ENCODE data around the gene ATP6AP1. TPM values are rescaled to one million over a fixed set of nuclear protein-coding genes. Genes with fewer than 3 reads are reported as not detected.

Gene ATP6AP1
- total and polyA plus RNA-seq, 2 of the 13 experiments (the other 11 are each of a cell fraction or from before 2014, with no cell fraction given), result 56.7 to 110 TPM

- TF ChIP-seq ZNF691 (CRISPR knock-in tag; IDR thresholded peaks at IDR 0.05; ENCODE audit: borderline replicate concordance, low read depth), result no peak
- no peak for TF ChIP-seq NR2C2 (CRISPR knock-in tag; IDR thresholded peaks at IDR 0.05; ENCODE audit: borderline replicate concordance)
Measured at GRCh38 chrX:154470434-154470833, 42.0 kb downstream of the ATP6AP1 start (continued).

- no peak for ATAC-seq
- Histone ChIP-seq H2AFZ (ENCODE audit: low read length) (no peak overlapping the region), H3K4me2 (ENCODE audit: low read depth, low read length) (no peak overlapping the region), H3K36me3 (replicated peaks in 1 of 2; ENCODE audit: control insufficient read depth in 1 of 2, insufficient read depth in 2 of 2, low read length in 2 of 2) (peaks cover 5 to 6% of the 10 kb centered on the region in 2 experiments; a peak in 1 of 5 replicates), H3K9ac (ENCODE audit: insufficient read depth, low read depth, low read length) (no peak overlapping the region), H3K27me3 (ENCODE audit: control insufficient read depth in 1 of 2, insufficient read depth in 2 of 2, low read length in 2 of 2) (no peaks in the 10 kb centered on the region), H4K20me1 (ENCODE audit: insufficient read depth, low read length) (no peaks in the 10 kb centered on the region), H3K9me3 (ENCODE audit: low read length) (no peaks in the 10 kb centered on the region), H3K4me3 (replicated peaks in 1 of 3; ENCODE audit: insufficient read depth in 1 of 3, low read depth in 2 of 3, low read length in 3 of 3) (no peak overlapping the region), H3K4me1 (ENCODE audit: insufficient read depth, low read length) (peaks cover 12% of the 10 kb centered on the region; the same call in 1 of the 2 replicates), H3K79me2 (ENCODE audit: insufficient read depth, low read length) (no peaks in the 10 kb centered on the region), H3K27ac (ENCODE audit: extremely low read length, insufficient read depth, low read length) (no peak overlapping the region)
- no peak for FAIRE-seq
- ChIA-PET POLR2A (no interaction called here), CTCF (ENCODE audit: low intra/inter-chr PET ratio, low total read pairs) (no interaction called here)
- BruUV-seq (replicated peaks), result no TSS peak
- intact Hi-C loops (cut with micrococcal nuclease; ENCODE audit: unreplicated experiment), result no loop called here
- no peak for DNase-seq (ENCODE audit: low spot score)
- in situ Hi-C loops (cut with HindIII; ENCODE audit: extremely low pct_ligation_motif_present, low pct_unique_long_range_greater_than_20kb), result no loop called here
- WGBS (ENCODE audit: low lambda C conversion rate), result 100% methylated on average over 4 of the region's 23 CpGs
- TF ChIP-seq KLF9 (CRISPR knock-in tag; IDR thresholded peaks at IDR 0.05; ENCODE audit: low read depth) (no peak), MLXIP (CRISPR knock-in tag; IDR thresholded peaks at IDR 0.05; ENCODE audit: borderline replicate concordance) (no peak), TBX2 (CRISPR knock-in tag; IDR thresholded peaks at IDR 0.05; ENCODE audit: borderline replicate concordance) (no peak), AGO2 (optimal IDR thresholded peaks at IDR 0.05; ENCODE audit: low read depth, low read length) (no peak), ZBTB2 (CRISPR knock-in tag; IDR thresholded peaks at IDR 0.05; ENCODE audit: low read depth) (no peak), GTF3A (CRISPR knock-in tag; conservative IDR thresholded peaks at IDR 0.05) (no peak), ZNF292 (CRISPR knock-in tag; IDR thresholded peaks at IDR 0.05; ENCODE audit: borderline replicate concordance, low read depth) (no peak), IKZF4 (CRISPR knock-in tag; IDR thresholded peaks at IDR 0.05; ENCODE audit: borderline replicate concordance, low read depth, not compliant biosample characterization) (no peak), SALL2 (CRISPR knock-in tag; IDR thresholded peaks at IDR 0.05) (no peak), NFRKB (IDR thresholded peaks at IDR 0.05) (no peak), ZMYM2 (CRISPR knock-in tag; IDR thresholded peaks at IDR 0.05) (no peak), KAT7 (CRISPR knock-in tag; IDR thresholded peaks at IDR 0.05; ENCODE audit: borderline replicate concordance) (no peak), ZNF614 (CRISPR knock-in tag; IDR thresholded peaks at IDR 0.05; ENCODE audit: borderline replicate concordance) (no peak), ZNF367 (CRISPR knock-in tag; IDR thresholded peaks at IDR 0.05; ENCODE audit: borderline replicate concordance) (no peak), SP1 (IDR thresholded peaks at IDR 0.05) (no peak), SP1 (CRISPR knock-in tag; IDR thresholded peaks at IDR 0.05) (no peak), ZNF782 (CRISPR knock-in tag; IDR thresholded peaks at IDR 0.05; ENCODE audit: borderline replicate concordance) (no peak)
Measured at GRCh38 chrX:154470914-154471568, 42.6 kb downstream of the ATP6AP1 start.
